Activated naive CD4-positive, alpha-beta T cell (primary cell): ENCODE data around the gene TLE4.
"Not testable (repeated sequence)": the region's sequence is repeated elsewhere in the genome, so short reads cannot be mapped to it uniquely, and the experiment has no call there.

ENCODE experiments used
- DNase-seq, 4 experiments: peaks; one replicate each; lab custom pipeline; 2025; lab: John Stamatoyannopoulos, UW

Gene TLE4

DNA sequence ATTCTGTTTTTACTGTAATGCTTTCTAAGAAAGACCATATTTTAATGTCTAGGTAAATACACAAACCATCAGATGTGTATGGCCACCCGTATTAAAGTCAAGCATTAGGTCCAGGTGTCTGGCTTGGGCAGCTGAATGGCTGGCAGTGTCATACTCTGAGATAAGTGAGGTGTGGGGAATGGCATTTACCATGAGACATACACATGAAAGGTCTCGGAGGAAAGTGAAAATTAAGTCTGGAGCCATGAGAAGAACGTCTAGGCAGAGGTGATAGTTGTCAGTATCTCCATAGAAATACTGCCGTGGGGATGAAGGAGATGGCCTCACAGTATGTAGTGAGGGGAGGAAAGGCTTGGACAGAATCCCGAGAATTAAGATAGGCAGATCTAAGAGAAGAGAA is 164.3 kb downstream of the TLE4 start:
- DNase-seq = no peak

DNA sequence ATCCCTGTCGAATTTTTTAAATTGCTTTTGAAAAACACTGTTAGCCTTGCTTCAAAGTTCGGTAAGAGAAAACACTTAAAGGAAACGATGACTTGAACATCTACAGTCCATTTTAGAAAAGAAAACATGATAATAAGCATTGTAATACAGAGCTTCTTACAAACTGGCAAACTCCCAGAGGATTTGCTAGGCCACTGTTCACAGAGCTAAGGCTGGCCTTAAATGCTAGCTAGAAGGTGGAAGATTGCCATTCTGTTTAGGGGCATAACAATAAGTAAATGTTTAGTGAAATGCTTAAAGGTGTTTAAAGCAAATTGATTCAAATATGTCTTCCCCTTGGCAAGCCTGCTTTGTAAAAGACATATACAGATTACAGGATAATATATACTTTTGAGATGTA is 169.6 kb downstream of the TLE4 start:
- DNase-seq = no peak

DNA sequence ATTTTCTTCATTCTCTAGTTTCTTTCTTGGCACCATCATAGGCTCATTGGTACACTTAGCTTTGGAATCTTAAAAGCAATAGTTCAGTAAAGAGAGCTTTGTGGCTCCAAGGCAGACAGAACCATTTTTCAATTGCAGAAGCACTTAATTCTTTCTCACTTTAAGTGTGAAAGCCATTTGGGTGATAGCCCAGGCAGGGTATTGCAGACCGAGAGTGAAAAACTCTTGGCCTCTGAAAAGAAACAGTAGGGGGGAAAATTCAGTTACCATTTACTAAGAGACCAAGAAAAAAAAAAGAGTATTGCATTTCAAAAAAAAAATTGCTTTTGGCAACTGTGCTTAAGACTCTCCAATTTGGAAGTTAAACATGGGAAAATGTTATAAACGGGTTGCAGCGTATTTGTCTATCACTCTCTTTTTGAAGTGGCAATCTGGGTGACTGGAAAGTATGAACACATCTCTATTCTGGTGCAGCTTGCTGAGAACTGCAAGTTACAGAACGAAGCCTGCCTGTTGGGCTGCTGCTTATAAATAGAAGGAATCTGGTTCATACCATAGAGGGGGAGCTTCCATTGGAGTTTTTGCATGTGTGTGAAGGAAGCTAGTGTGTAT is 170.5 kb downstream of the TLE4 start:
- no peak for DNase-seq

DNA sequence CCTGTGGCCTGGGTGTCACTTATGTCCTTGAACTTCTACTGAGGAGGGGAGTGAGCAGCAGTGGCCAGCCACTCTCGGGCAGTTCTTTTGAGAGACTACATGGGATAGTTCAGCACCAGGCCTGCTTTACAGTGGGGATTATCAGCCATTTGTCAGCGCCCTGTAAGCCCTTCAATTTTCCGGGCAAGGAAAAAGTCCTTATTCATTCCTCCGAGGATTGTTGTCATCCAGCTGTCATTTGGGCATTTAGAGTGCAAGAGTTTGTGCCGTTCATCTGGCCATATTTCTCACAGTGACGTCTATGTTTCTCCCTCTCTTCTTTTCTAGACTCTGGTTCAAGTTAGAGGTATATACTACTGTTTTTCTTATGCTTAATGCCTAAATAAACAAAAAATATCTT is 172.8 kb downstream of the TLE4 start:
- DNase-seq = no peak

DNA sequence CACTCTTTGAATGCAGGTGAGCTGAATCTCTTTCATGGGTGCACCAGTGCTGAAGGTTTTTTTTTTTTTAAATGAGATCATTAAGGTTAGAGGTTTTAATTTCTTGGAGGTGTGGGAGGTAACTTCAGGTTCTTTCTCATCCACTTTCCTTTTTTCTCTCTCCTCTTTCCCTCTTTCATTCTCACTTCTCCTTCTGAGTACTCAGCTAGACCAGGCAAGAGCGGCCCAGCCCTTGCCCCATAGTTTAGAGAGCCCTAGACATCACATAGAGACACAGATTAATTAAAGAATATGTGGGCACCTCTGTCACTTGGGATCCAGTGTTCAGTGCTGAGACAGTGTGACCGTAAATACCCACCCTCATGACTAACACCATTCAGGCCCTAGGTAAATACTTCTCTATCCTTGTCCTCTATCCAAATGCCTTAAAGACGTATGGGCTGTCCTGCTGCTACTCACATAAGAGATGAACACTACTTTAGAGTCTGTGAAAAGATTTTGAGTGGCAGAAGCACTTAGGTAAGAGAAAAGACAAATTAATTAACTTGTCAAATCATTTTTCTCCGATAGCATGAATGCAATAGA is 174.1 kb downstream of the TLE4 start:
- no peak for DNase-seq

DNA sequence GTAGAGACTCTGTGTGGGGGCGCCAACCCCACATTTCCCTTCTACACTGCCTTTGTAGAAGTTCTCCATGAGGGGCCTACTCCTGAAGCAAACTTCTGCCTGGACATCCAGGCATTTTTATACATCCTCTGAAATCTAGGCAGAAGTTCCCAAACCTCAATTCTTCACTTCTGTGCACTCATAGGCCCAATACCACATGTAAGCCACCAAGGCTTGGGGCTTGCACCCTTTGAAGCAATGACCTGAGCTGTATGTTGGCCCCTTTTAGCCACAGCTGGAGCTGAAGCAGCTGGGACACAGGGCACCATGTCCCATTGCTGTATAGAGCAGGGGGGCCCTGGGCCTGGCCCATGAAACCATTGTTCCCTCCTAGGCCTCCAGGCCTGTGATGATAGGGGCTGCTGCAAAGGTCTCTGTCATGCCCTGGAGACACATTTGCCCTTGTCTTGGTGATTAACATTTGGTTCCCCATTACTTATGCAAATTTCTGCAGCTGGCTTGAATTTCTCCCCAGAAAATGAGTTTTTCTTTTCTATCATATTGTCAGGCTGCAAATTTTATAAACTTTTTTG is 180.2 kb downstream of the TLE4 start:
- not testable (repeated sequence) for DNase-seq

DNA sequence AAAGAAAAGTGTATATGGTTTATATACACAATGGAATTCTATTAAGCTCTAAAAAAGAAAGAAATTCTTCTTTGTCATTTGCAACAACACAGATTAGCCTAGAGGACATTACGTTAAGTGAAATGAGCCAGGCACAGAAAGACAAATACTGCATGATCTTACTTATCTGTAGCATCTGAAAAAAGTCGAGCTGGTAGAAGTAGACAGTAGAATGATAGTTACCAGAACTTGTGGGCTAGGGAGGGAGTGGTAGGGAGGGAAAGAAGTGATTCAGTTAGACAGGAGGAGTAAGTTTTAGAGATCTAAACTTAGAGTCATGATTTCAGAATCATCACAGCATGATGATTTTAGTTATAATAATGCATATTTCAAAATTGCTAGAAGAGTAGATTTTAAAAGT is 184.6 kb downstream of the TLE4 start:
- no peak for DNase-seq

DNA sequence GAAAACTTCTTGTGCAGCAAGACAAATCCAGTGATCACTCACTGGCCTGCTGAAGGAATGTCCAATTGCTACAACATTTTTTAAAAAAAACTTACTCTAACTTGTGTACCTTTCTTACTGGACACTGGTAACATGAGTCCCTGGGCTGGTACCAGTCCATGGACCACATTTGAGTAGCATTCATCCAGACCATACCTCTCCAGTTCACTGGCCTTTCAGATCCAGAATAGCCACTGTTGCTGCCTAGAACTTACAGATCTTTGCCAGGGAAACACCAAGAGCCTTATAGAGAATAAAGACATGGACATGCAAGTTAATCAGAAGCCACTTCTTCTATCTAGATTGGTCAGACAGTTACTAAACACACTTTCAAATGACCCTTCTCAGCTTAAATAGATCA is 185.3 kb downstream of the TLE4 start:
- no peak for DNase-seq

DNA sequence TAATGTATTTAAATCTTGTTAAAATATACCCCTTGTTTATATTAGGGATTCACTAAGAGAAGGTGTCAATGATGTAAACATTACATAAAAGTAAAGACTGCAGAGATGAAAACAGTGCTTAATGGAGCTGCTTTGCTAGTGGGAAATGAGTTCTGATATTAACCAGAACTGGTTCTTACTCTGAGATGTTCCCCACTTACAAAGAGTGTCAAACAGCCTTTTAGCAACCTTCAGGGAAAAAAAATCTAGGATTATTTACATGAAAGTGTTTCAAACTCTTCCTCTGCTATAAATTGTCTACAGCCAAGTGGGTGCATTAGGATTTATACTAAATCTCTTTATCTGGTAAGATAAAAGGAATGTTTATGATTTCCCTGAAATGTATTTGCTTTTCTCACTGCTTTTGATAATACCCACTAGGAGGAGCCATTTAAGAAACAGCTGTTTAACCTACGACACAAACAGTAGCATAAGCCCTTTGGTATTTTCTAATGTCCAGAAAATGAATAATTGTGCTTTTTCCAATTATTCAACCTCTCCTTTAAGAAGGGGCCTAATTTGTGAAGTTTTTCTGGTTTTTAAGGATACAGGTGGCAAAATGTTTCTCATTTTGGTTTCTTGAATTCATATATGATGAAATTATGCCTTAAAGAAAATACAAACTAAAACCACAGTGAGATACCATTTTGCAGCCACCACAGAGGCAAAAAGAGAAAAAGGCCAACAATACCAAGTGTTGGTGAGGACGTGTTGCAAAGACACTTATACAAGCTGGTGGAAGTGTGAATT is 186.3 kb downstream of the TLE4 start:
- no peak for DNase-seq

DNA sequence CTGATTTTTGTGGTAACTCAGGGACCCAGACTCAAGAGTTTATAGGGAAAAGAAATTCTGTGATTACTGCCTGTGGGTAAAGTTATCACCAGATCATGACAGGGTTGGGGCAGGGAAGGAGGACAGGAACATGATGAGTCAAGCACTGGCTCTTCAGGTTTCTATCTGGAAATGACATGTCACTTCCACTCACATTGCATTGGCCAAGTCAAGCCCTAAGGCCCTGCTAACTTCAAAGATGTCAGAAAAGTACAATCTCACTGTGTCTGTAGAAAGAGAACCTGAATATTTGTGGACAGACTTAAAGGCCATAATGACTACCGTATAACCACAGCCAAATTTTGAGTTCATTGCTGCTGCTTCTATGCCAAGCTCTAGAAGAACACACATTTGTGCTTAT is 187.7 kb downstream of the TLE4 start:
- no peak for DNase-seq

DNA sequence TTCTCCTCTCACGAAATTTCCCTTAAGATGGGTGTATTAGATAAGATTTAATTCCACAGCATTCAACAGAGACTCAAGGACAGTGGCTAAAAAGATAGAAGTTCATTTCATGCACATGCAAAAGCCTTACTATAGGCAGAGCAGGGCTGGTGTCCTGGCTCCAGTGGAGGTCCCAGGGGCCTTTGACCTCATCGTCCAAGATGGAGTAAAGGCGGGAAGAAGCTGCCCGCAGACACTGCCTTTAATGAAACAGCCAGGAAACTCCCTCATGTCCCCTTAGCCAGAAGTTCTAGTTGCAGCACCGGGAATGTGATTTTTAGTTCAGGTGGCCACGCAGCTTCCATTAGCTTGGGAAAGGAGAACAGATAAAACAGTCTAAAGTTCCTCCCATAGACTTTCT is 190.3 kb downstream of the TLE4 start:
- no peak for DNase-seq

DNA sequence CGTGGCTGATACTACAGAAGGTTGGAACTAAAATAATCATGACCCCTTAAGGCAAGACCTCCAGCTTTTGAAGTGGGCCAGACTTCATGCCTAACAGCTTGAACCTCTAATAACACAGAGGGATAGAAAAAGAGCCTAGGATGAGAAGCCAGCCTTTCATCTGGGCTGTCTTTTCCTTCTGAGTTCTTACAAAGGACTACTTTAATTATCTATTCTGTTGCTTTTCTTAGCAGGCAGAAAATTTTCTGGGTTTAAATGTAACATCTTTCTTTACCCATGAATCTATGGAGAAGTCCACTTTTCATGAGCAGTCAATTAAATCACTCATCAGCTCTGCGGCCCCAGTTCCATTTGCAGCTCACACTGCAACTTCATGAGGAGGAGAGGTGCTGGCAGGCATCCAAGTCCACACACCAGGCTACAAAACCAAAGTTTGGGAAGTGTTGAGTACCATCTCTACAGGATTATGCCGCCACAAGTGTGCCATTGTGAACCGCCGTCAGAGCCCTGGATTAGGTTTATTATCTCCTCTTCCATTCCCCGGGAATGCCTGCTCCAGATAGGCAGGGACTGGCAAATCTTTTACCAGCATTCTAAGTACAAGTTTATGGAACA is 192.0 kb downstream of the TLE4 start:
- DNase-seq = no peak

DNA sequence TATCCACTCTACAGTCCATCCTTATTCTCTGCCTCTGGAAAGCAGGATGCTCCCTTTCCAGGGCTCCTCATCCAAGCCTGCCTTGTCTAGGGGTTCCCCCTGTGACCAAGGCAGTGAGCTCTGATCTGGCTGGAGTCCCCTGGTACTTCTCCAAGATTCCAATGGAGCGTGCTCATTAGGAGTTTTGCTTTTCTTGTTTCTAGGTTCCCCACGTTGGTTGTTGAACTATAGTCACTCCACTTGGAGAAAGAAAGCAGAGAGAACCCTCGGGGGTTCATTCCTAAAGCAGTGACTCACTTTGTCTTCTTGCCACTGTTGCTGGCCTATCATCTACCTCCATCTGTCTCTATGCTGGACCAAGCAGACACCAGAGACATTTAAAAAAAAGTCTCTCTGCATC is 192.6 kb downstream of the TLE4 start:
- DNase-seq = no peak

DNA sequence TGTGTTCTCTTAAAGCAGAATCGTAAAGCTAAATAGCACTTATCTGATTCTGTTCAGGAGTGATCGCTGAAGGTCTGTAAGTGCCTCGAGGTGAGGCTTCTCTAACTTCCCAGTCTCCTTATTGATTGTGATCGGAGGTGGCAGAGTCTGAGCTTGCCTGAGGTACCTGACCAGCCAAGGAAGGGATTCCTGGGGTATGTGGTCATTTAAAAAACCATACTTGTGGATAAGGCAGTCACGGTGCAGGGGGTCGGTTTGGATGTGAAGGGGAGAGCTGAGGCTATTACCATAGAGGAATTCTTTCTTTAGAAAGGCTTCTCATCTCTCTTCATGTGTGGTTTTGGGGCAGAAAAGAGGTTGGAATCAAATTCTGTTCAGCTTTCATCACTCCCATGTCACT is 193.7 kb downstream of the TLE4 start:
- no peak for DNase-seq

DNA sequence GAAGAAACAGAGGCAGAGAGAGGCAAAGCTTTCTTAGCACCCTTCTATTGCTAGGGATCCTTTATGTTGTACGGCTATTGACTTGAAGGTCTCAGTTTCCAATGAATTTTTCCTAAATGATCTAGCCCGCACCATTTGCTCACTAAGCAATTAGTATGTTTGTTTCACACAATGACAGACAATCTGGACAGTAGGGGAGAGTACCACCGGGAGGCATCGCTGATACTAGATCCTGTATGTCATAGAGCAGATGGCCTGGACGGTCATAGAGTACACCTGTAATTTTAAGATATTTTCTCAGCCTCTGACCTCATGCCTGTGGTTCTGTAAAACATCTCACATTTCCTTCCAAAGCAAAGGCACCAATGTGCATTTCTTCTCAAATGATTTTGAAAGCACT is 194.3 kb downstream of the TLE4 start:
- DNase-seq = no peak

DNA sequence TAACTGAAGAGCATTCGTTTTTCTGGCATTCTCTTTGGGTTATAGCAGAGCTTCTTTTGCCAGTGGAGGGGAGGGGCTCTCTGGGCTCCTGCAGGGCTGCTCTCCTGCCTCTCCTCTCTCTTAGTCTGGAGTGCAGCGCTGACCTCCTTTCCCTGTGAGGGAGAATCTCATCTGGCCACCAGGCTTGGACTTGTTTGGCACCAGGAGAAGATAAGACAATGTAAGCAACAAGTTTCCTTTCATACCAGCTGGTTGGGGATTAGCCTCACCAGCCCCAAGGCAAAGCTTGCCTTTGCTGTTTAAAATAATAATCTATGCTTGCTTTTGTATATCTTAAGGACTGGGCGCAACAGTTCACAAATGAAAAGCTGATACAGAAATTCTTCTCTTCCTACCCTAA is 196.4 kb downstream of the TLE4 start:
- DNase-seq = no peak

DNA sequence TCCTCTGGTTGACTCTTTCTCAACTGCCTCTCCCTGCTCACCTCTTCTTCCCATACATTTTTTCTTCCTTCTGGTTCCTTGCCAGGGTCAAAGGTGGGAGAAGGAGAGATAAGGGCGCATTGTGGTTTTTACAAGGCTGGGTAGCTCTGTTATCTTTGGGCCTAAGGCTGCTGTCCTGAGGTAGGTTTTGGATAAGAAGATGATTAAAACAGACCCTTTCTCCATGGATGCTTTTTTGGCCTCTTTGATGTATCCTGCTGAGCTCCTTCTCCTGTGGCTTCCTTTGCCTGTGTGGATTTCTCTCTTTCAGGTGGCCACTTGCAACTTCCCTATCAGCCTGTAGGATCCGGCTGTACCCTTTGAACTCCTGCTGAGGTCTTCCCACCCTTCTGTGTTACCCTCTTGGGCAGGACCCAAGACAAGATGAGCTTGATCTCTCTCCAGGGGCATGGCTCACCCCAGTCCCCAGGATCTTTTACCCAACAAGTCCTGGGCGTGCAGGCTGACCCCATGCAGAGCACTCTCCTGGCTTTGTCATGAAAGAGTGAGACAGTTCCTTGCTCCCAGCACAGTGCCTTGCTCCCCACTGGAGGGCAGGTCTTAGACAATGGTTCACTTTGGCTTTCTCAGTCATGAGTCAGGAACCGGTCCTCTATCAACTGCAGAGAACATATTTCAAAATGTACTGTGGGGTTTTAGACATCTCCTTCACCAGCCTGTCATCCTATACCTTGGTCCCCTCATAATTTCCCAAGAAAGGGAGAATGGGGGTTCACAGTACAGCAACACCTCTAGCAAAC is 197.9 kb downstream of the TLE4 start:
- DNase-seq = no peak

DNA sequence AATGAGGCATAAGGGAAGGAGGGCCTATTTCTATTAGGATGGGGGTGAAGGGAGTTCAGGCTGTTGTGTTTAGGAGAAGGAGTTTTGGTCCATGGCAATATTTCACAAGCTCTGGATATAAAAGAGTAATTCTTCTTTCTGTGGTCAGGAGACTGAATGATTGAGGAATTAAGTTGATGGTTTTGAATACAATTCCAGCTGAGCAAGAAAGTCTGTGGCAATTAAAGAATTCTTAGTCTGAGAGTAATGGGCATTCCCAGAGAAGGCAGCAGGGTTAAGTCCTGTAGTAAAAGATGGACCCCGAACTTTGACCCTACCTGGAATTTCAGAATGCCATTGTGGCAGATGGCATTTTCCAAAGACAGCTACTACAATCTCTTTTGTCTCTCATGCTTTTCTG is 202.6 kb downstream of the TLE4 start:
- no peak for DNase-seq
